Gastrocnemius medialis (tissue), 4 donors: Measurements from ENCODE around the gene CHCHD5. TPM values are rescaled to one million over a fixed set of nuclear protein-coding genes. Genes with fewer than 3 reads are reported as not detected.
"Not testable (repeated sequence)": the region's sequence is repeated elsewhere in the genome, so short reads cannot be mapped to it uniquely, and the experiment has no call there.

Experiments
- ATAC-seq, 2 donors: fragments of 150-250 bp; one replicate each; pipeline ENCODE4 v1.9.1; 2016
- DNase-seq, 2 donors: peaks; one replicate each; pipeline ENCODE4 v3.0.0-alpha.2; 2019
- H3K27ac ChIP-seq, 4 donors: fragments of 200-600 bp; sonication (generic); 1 replicate in 1 of 4; 2 replicates in 3 of 4; pipeline ENCODE4 v1.5.1; 2016 to 2018; ENCODE audit warnings: mild to moderate bottlenecking in 2 of 4, moderate library complexity in 1 of 4
- H3K27me3 ChIP-seq, 3 donors: fragments of 200-600 bp; sonication (generic) in 2 of 3; 1 replicate in 1 of 3; 2 replicates in 2 of 3; pipeline versions ENCODE4 v1.5.1 to v1.6.0; 2016 to 2019; ENCODE audit warnings: mild to moderate bottlenecking in 1 of 3, moderate library complexity in 1 of 3
- H3K36me3 ChIP-seq, 2 donors: fragments of 200-600 bp; sonication (generic) in 1 of 2; one replicate each; pipeline ENCODE4 v1.5.1; 2017 to 2018
- H3K4me1 ChIP-seq, 2 donors: fragments of 200-600 bp; sonication (generic) in 1 of 2; one replicate each; pipeline ENCODE4 v1.5.1; 2016 to 2017; ENCODE audit warnings: mild to moderate bottlenecking in 2 of 2
- H3K4me3 ChIP-seq, 4 donors: fragments of 200-600 bp; sonication (generic) in 3 of 4; 1 replicate in 1 of 4; 2 replicates in 3 of 4; pipeline ENCODE4 v1.5.1; 2016 to 2019; ENCODE audit warnings: mild to moderate bottlenecking in 2 of 4
- H3K9me3 ChIP-seq, 3 donors: fragments of 200-600 bp; sonication (generic) in 2 of 3; 1 replicate in 1 of 3; 2 replicates in 2 of 3; pipeline ENCODE4 v1.5.1; 2016 to 2019
- POLR2A ChIP-seq, 2 donors: fragments of 450-650 bp; IDR thresholded peaks; one replicate each; pipeline ENCODE4 v1.6.1; 2017; ENCODE audit warnings: antibody characterized with exemption in 2 of 2, mild to moderate bottlenecking in 2 of 2, moderate library complexity in 2 of 2
- in situ Hi-C, 4 donors: fragments of 200-750 bp; cut with MboI; loops; one replicate each; pipeline versions ENCODE4 v1.15.0 to v1.8.0; 2017; ENCODE audit warnings: low sequenced_read_pairs in 4 of 4
- intact Hi-C: fragments of 100-400 bp; cut with DNase I; formaldehyde crosslinking; loops from one replicate; pipeline ENCODE4 v1.15.1; 2023; ENCODE audit warnings: low total_unique reads
- total RNA-seq, 4 donors: library from RNA; depleted of rRNA; stranded (reverse); fragments of >200 nt; gene quantifications; one replicate each; pipeline versions ENCODE4 v1.1.0 to v1.2.3, GENCODE V29; 2016
- TF ChIP-seq, protein P1 (sequence below), 5 experiments: fragments of 450-650 bp in 3 of 5; fragments of 200-600 bp in 2 of 5; sonication (generic) in 2 of 5; IDR thresholded peaks in 4 of 5; conservative IDR thresholded peaks in 1 of 5; 1 replicate in 4 of 5; 2 replicates in 1 of 5; pipeline ENCODE4 v1.5.1; 2016 to 2019; ENCODE audit warnings: antibody characterized with exemption in 5 of 5, mild to moderate bottlenecking in 3 of 5, moderate library complexity in 3 of 5

Gene CHCHD5
- total RNA-seq, 4 donors from 2014 or later, result 13.2 to 26.6 (median 24.1) TPM

DNA sequence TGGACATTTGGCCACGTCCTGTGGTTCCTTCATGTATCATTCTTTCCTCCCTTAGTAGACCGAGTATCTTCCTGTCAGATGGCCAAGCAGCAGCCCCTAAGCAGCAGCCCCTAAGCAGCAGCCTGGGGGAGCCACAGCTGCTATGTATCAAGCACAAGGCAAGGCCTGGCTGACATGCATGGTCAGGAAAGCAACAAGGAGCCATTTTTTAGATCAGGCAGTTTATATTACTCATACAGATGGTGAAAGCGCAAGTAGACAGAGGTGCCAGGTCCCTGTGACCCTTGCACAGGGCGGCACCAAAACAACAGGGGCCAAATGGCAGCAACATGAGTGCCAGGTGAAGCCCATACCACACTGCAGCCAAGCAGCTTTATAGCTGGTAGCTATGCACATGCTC, 22.1 kb downstream of the CHCHD5 start:
- Histone ChIP-seq H3K4me1 (no peaks in the 10 kb centered on the region), H3K27ac (no peak overlapping the region), H3K27me3 (no peaks in the 10 kb centered on the region), H3K4me3 (no peak overlapping the region), H3K9me3 (no peaks in the 10 kb centered on the region), H3K36me3 (no peaks in the 10 kb centered on the region)
- intact Hi-C loops, result no loop called here
- no peak for DNase-seq
- in situ Hi-C loops, result loop anchor here in 1 of 4 donors (25.0 kb wide), 1 partner anchor 331 kb away; no protein-coding TSS in a partner anchor
- ATAC-seq, result no peak
- TF ChIP-seq POLR2A (IDR thresholded peaks at IDR 0.05), result no peak
- TF ChIP-seq, protein P1, sequence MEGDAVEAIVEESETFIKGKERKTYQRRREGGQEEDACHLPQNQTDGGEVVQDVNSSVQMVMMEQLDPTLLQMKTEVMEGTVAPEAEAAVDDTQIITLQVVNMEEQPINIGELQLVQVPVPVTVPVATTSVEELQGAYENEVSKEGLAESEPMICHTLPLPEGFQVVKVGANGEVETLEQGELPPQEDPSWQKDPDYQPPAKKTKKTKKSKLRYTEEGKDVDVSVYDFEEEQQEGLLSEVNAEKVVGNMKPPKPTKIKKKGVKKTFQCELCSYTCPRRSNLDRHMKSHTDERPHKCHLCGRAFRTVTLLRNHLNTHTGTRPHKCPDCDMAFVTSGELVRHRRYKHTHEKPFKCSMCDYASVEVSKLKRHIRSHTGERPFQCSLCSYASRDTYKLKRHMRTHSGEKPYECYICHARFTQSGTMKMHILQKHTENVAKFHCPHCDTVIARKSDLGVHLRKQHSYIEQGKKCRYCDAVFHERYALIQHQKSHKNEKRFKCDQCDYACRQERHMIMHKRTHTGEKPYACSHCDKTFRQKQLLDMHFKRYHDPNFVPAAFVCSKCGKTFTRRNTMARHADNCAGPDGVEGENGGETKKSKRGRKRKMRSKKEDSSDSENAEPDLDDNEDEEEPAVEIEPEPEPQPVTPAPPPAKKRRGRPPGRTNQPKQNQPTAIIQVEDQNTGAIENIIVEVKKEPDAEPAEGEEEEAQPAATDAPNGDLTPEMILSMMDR (IDR thresholded peaks at IDR 0.05 in 4 of 5, conservative IDR thresholded peaks at IDR 0.05 in 1 of 5), result no peak

DNA sequence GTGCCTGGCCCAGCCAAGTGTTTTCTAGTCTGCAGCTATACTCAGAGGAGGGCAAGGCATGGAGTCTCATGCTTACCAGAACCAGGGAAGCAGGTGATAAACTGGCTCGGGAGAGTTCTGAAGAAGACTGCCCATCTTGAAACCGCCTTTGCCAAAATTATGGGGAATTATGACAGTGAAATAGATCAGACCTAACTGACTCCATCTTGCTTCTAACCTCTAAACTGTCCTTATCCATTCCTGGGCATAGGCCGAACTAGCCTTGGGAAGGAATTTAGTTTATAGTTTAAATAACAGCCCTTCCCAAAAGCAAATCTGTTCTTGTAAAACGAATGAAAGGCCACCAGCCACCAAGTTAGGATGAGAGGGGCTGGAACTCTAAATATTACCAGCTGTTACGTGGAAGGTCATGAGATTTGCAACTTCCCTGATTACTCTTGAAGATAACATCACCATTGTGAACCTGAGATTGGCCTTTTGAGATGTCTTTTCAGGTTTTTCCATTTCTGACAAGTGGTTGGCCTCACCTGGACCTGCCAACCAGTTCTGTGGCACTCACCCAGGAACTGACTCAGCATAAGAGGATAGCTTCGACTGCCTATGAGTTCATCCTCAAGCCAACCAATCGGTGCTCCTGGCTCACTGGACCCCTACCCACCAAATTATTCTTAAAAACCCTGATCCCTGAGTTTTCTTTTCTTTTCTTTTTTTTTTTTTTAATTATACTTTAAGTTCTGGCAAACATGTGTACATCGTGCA, 23.4 kb downstream of the CHCHD5 start:
- no peaks in the 10 kb centered on the region for H3K9me3 ChIP-seq
- TF ChIP-seq POLR2A (IDR thresholded peaks at IDR 0.05), result no peak
- TF ChIP-seq, protein P1 (IDR thresholded peaks at IDR 0.05 in 4 of 5, conservative IDR thresholded peaks at IDR 0.05 in 1 of 5), result no peak
- ATAC-seq (no peak), DNase-seq (no peak)
- no peak overlapping the region for H3K4me3 ChIP-seq
- no peaks in the 10 kb centered on the region for H3K27me3 ChIP-seq
- H3K4me1 ChIP-seq, result no peaks in the 10 kb centered on the region
- no peaks in the 10 kb centered on the region for H3K36me3 ChIP-seq
- in situ Hi-C loops, result loop anchor here in 1 of 4 donors (25.0 kb wide), 1 partner anchor 329 kb away; no protein-coding TSS in a partner anchor
- intact Hi-C loops, result no loop called here
- H3K27ac ChIP-seq, result no peak overlapping the region

DNA sequence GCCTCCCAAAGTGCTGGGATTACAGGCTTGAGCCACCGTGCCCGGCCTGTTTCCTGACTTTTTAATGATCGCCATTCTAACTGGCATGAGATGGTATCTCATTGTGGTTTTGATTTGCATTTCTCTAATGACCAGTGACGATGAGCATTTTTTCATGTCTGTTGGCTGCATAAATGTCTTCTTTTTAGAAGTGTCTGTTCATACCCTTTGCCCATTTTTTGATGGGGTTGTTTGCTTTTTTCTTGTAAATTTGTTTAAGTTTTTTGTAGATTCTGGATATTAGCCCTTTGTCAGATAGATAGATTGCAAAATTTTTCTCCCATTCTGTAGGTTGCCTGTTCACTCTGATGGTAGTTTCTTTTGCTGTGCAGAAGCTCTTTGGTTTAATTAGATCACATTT, 24.9 kb downstream of the CHCHD5 start:
- H3K4me3 ChIP-seq, H3K9me3 ChIP-seq, intact Hi-C loops, DNase-seq, H3K27me3 ChIP-seq, H3K36me3 ChIP-seq, H3K27ac ChIP-seq, H3K4me1 ChIP-seq, ATAC-seq: not testable (repeated sequence)
- in situ Hi-C loops, result loop anchor here in 1 of 4 donors (25.0 kb wide), 1 partner anchor 328 kb away; no protein-coding TSS in a partner anchor

DNA sequence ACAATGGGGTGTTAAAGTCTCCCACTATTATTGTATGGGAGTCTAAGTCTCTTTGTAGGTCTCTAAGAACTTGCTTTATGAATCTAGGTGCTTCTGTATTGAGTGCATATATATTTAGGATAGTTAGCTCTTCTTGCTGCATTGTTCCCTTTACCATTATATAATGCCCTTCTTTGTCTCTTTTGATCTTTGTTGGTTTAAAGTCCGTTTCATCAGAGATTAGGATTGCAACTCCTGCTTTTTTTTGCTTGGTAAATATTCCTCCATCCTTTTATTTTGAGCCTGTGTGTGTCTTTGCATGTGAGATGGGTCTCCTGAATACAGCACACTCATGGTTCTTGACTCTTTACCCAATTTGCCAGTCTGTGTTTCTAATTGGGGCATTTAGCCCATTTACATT, 27.9 kb downstream of the CHCHD5 start:
- in situ Hi-C loops, result loop anchor here in 1 of 4 donors (25.0 kb wide), 1 partner anchor 325 kb away; no protein-coding TSS in a partner anchor
- H3K27ac ChIP-seq, H3K36me3 ChIP-seq, H3K4me3 ChIP-seq, H3K27me3 ChIP-seq, ATAC-seq, DNase-seq, H3K9me3 ChIP-seq, intact Hi-C loops, H3K4me1 ChIP-seq: not testable (repeated sequence)

DNA sequence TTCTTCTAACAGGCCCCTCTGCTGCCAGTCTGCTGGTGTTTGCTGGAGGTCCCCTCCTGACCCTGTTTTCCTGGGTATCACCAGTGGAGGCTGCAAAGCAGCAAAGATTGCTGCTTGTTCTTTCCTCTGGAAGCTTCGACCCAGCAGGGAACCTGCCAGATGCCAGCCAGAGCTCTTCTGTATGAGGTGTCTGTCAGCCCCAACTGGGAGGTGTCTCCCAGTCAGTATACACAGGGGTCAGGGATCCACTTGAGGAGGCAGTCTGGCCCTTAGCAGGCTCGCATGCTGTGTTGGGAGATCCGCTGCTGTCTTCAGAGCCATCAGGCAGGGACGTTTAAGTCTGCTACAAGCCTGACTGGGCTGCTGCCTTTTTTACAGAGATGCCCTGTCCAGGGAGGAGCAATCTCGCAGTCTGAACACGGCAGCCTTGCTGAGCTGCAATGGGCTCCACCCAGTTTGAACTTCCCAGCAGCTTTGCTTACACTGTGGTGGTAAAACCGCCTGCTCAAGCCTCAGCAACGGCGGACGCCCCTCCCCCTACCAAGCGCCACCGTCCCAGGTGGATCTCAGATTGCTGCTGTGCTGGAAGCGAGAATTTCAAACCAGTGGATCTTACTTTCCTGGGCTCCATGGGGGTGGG, 29.9 kb downstream of the CHCHD5 start:
- ATAC-seq (no peak), DNase-seq (no peak)
- TF ChIP-seq, protein P1 (IDR thresholded peaks at IDR 0.05 in 4 of 5, conservative IDR thresholded peaks at IDR 0.05 in 1 of 5), result no peak
- TF ChIP-seq POLR2A (IDR thresholded peaks at IDR 0.05), result no peak
- intact Hi-C loops (no loop called here), in situ Hi-C loops (loop anchor here in 1 of 4 donors (25.0 kb wide), 1 partner anchor 323 kb away; no protein-coding TSS in a partner anchor)
- Histone ChIP-seq H3K36me3 (no peaks in the 10 kb centered on the region), H3K27me3 (no peaks in the 10 kb centered on the region), H3K4me1 (no peaks in the 10 kb centered on the region), H3K9me3 (no peaks in the 10 kb centered on the region), H3K4me3 (no peak overlapping the region), H3K27ac (no peak overlapping the region)
